OCI-LY7 (cell line): ENCODE measurements around the gene NXPH1.

ENCODE experiments used
- CTCF ChIP-seq: fragments of 200-600 bp; sonication (generic); conservative IDR thresholded peaks from 2 replicates; pipeline ENCODE4 v1.5.1; 2014; ENCODE audit warnings: mild to moderate bottlenecking, antibody characterized with exemption, low read length, moderate library complexity, mixed read lengths
- EZH2phosphoT487 ChIP-seq: fragments of 200-600 bp; sonication (generic); IDR thresholded peaks from 2 replicates; pipeline ENCODE4 v1.6.1; 2018; ENCODE audit warnings: low read depth, borderline replicate concordance, mild to moderate bottlenecking, mixed run types, antibody characterized with exemption, low read length, moderate library complexity, mixed read lengths

DNA sequence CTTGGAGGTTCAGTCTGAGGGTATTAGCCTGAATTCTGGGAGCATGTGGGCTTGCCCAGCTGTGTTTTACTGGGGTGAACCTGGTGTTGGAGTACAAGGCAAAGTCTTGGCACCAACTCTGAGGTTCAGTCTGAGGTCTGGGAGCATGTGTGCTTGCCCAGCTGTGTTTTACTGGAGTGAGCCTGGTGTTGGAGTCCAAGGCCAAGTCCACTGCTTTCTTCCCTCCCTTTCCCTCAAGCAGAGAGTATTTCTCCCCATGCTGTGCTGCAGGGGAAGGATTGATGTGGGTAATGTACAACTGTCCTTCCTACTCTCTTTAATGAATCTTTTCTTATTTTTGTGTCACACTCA lies 236.1 kb downstream of the NXPH1 start:
- no peak for TF ChIP-seq CTCF
- no peak for TF ChIP-seq EZH2phosphoT487
